HPDE6-E6E7 (cell line): ENCODE data around the gene MPP1.
A peak's percentile ranks its signal among the peaks of the same experiment; 100 is the strongest.

Experiments
- DNase-seq: peaks from one replicate; pipeline ENCODE4 v3.0.0; 2011; ENCODE audit warnings: missing footprints; ENCODE audit errors: extremely low spot score

MPP1 gene

GRCh38 chrX:154775419-154776349 lies 29.6 kb downstream of the MPP1 start:
- no peak for DNase-seq

DNA sequence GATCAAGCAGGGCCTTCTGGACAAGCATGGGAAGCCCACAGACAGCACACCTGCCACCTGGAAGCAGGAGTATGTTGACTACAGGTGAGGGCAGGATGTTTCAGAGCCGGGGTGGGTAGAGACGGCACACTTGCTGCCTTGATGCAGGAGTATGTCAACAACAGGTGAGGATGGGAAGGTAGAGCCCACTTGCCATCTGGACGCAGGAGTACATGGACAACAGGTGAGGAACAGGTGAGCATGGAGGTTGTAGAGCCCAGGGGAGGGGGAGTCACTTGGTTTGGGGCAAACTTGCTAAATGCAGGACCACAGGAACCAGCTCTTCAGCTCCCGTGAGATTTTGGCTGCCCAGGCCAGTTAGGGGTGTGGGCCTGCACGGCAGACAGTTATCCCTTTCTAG lies 30.7 kb downstream of the MPP1 start:
- DNase-seq, result no peak

DNA sequence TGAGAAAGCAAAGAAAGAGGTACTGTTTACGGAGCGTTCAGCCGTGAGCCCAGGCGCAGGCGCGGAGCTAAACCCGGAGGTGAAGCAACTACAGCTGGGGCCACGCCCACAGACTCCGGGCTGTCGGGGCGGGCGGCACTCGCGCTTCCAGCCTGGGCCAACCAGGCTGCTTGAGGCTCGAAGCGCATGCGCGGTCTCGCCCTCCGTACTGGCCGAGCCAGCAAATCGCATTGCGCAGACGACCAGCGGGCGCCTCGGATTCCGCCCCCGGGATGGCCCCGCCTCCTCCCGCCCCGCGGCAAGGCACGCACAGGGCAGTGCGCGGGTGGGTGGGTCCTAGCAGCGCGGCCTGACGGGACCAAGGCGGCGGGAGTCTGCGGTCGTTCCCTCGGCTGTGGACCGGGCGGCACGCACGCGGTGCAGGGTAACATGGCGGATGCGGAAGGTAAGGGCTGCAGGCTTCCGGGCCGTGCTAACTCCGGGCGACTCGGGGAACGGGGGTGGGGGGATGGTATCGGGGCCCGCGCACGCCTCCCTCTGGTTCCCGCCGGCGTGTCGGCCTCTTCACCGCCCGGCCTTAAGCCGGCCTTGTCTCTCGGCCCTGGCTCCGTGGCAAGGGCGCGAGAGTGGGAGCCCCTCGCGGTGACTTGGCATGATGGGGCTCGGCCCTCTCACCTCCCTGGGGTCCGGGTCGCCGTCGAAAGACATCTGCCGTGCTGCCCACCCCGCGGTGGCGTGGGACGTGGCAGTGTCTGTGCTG lies 42.6 kb downstream of the MPP1 start, which contains the start of gene DKC1:
DKC1 (plus strand) TSS at position 328 of the 760 bp plus-strand sequence; CDS start at position 430, 102 bp downstream.
- peak; percentile 97 for DNase-seq

DNA sequence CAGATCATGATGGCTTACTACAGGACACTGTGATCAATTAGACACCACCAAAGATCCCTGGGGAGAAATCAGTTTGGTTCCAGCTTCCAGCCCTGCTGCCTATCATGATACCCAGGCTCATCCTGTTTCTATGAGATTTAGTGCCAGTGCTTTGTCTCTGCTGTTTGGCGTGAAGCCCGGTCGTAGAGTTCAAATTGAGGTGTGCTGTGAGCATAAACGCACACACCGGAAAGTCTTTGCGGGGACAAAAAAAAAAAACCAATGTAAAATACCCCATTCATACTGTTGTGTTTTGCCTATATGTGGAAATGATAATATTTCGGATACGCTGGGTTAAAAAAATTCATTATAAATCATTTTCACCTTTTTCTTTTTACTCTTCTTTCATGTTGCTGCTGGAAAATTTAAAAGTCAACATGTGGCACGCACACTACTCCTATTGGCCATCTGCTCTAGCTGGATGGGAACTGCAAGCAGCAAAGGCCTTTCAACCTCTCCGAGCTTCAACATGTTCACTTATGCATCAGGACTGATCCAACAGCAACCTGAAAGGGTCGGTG lies 43.2 kb downstream of the MPP1 start:
- DNase-seq, result no peak

GRCh38 chrX:154758696-154759095 lies 46.6 kb downstream of the MPP1 start:
- no peak for DNase-seq

- no peak for DNase-seq
These were observed 53.5 kb downstream of the MPP1 start for GRCh38 chrX:154751669-154752271.

- no peak for DNase-seq
These were observed 54.0 kb downstream of the MPP1 start for GRCh38 chrX:154751203-154751668.

DNA sequence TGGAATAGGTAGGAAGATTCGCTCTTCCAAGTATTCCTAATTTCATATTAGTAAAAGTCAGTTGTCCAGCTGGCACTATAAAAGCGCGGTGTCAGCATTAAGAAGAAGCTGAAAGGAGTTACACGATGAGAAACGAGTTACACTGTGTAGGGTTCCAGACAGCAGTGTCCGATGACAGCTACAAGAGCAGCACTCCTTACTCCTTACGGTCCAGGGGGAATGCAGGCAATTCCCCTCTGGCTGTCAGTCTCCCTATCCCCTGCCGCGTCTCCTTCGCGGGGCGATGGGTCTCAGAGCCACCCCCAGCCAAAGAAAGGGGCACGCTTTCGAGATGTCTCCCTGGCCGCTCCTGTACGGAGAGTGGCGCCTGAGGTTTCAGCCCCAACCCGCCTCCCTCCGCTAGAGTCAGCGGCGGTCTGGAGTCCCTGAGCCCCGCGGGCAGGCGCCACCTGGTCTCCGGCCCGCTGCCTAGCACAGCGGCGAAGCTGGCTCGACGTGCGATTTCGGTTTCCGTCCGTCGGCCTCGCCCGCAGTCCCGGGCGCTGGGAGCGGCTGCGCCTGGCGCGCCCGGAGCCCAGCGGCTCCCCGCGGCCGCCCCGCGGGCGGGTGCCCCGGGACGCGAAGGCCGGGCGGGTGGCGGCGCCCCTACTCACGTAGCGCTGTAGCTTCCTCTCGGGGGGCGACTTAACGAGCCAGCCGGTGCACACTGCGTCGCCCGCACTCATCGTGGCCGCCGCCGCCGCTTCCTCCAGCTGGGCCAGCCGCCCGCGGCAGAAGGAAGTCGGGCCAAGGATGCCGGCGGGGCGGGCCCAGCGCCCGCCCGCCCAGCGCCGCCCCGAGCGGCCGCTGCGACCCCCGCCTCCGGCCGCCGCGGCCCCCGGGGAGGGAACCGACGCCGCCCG lies 54.7 kb downstream of the MPP1 start, which contains the start of gene GAB3:
GAB3 (minus strand) TSS at position 777 of the 902 bp plus-strand sequence; CDS start at position 725, 52 bp downstream.
- no peak for DNase-seq

GRCh38 chrX:154749856-154750255 lies 55.4 kb downstream of the MPP1 start:
- no peak for DNase-seq

- no peak for DNase-seq
These were observed 56.5 kb downstream of the MPP1 start for GRCh38 chrX:154748712-154749339.

- no peak for DNase-seq
These were observed 62.7 kb downstream of the MPP1 start for GRCh38 chrX:154742613-154743012.

DNA sequence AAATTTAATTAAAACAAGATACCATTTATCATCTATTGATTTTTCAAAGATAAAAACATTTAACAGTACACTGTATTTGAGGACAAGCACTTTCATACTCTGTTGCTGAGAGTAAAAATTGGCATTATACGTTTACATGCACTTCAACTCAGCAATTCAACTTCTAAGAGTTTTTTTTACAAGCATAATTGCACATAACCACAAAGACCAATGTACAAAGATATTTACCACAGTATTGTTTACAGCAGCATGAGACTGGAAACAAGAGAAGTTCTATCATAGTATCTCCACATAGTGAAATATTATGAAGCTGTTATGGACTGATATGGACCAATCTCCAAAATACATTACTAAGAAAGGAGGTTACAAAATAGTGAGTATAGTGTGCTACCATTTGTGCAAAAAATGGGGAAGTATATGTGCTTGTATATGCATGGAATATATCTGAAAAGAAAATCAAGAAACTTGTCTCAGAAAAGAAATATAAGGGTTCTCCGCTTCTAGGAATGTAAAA lies 65.3 kb downstream of the MPP1 start:
- no peak for DNase-seq

- no peak for DNase-seq
These were observed 67.1 kb downstream of the MPP1 start for GRCh38 chrX:154738011-154738738.

DNA sequence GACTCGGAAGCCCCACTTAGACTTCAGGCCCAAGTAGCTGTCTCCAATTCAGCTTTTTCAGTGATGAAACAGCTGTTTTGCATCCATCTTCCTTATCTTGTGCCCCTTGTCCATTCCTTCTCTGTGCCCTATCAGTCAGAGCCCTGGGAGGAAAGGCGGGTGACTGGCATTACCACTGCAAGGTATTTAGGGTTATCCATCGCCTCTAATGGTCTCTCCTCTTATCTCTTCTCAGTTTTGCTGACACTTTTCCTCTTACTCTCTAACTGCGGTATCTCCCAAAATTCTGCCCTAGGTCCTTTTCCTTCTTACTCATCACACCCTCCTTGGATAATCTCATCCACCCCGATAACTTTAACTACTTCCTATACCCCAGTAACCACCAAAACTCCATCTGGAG lies 68.1 kb downstream of the MPP1 start:
- DNase-seq, result no peak

- no peak for DNase-seq
These were observed 69.4 kb downstream of the MPP1 start for GRCh38 chrX:154735695-154736393.

DNA sequence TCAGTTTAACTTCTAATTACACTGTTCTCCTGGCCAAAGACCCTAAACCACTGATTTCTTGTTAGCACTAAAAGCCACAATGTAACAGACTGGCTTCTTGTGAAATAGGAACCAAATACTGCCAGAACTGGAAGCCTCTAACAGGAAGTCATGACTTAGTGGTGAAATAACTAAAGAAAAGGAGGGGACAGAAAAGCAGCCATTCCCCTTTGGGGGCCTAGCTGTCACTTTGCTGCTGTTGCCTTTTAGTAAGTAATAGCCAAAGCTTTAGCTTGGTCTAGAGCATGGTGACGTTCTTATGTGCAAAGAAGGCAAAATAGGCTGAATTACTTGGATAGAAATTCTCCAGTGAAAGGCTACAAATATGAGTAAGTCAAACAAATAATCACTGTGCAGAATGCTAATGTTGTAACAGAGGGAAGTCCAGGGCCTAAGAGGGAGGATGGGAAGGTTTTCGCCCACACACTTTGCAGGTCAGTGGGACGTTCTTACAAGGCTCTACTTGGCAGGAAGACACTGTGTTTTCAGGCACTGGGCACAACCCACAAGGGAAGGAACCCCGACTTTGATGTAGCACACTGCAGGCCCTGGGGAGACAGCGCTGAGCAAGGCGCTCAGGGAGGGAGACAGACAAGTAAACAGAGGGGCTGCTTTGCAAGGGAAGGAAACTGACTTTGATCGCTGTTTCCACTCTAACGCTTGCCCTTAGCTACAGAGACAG lies 71.1 kb downstream of the MPP1 start:
- no peak for DNase-seq

DNA sequence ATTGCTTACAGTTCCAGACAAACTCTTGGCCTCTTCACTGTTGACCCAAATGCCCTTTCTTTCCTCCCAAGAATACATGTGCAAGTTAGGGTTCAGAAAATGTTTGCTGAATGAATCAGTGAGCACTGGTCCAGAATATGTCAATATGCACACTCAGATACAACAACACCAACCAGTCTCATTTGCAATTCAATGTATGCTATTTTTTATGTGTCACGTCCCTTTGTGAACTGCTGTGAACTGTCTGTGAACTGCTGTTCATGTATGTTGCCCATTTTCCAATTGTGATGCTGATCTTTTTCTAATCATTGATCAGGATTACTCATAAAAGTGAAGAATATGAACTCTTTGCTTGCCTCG lies 72.2 kb downstream of the MPP1 start:
- DNase-seq, result no peak

GRCh38 chrX:154732421-154733065 lies 72.7 kb downstream of the MPP1 start:
- no peak for DNase-seq
